T-helper 1 cell treated with Interleukin-12 subunit alpha and Interleukin-12 subunit beta and Interleukin-4 antibody, amounts not matched to agents 30 μg/mL and 1 μg/mL, for 36 hours (primary cell): ENCODE data around the gene PARD3.
A peak's percentile ranks its signal among the peaks of the same experiment; 100 is the strongest.

Experiments used
- H3K27ac Mint-ChIP-seq: one replicate; pipeline ENCODE4 v1.8.0; 2021; ENCODE audit warnings: mild to moderate bottlenecking, mixed read lengths
- H3K27me3 Mint-ChIP-seq: one replicate; pipeline ENCODE4 v1.8.0; 2021; ENCODE audit warnings: low read depth, mixed read lengths
- H3K36me3 Mint-ChIP-seq: one replicate; pipeline ENCODE4 v1.8.0; 2021; ENCODE audit warnings: low read depth, mixed read lengths
- H3K4me1 Mint-ChIP-seq: one replicate; pipeline ENCODE4 v1.8.0; 2021; ENCODE audit warnings: low read depth, mixed read lengths
- H3K4me3 Mint-ChIP-seq: one replicate; pipeline ENCODE4 v1.8.0; 2021; ENCODE audit warnings: mild to moderate bottlenecking, moderate library complexity, mixed read lengths
- H3K9me3 Mint-ChIP-seq: one replicate; pipeline ENCODE4 v1.8.0; 2021; ENCODE audit warnings: mixed read lengths

The PARD3 gene

DNA sequence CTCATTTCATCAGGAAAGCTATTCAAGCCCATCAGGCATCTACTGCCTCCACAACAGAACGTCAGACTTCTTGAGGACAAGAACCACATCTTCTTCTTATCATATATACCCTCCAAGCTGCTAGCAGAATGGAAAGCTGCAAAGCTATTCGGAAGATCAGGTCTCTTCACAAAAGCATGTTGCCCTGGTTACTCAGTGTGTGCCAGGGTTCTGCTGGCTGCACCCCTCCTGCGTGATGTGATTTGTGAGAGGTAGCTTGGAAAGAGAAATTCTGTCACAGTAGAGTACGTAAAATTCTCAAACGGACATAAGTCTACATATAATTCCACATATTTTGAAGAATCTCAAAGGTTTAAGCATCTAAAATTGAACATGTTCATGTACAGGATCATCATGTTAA lies 681.7 kb downstream of the PARD3 start:
- no peaks in the 10 kb centered on the region for H3K4me1 Mint-ChIP-seq
- H3K27ac Mint-ChIP-seq: no peak overlapping the region
- H3K36me3 Mint-ChIP-seq: no peaks in the 10 kb centered on the region
- peaks cover 7% of the 10 kb centered on the region for H3K9me3 Mint-ChIP-seq
- H3K27me3 Mint-ChIP-seq: peaks cover 8% of the 10 kb centered on the region
- H3K4me3 Mint-ChIP-seq: no peak overlapping the region

DNA sequence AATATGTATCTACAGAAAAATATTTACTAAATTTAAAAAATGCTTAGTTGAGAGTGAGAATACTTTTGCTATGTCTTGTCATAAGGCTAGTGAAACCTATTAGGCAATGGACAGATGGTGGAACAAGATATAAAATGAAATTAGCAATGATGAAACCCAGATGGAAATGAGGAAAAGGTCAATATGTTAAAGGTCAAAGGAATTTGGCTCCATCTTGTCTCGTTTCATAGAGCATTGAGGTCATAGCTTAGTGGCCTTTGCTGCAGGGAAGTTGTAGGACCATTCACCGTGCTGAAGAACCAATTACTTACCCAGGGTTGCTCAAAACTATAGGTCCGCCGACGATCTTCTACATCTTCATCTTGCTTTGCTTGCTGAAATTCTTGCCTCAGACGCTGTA lies 683.9 kb downstream of the PARD3 start:
- H3K9me3 Mint-ChIP-seq: peaks cover 7% of the 10 kb centered on the region
- no peaks in the 10 kb centered on the region for H3K36me3 Mint-ChIP-seq

DNA sequence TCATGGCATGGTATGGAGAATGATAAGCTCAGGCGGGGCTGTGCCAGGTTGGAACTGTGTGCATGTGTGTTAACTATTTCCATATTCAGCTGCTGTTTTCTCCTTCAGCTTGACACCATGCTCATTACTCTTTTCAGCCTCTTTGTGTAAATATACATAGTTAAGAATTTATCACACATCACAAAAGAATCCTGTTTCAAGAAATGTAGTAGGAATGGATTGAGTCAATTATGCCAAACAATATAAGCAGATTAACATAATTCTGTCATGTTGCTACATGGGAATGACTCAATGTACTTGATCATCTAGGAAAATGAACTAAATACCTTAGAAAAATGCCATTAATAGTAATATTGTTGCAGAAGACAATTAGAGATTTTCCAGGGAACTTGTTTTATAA lies 687.4 kb downstream of the PARD3 start:
- Mint-ChIP-seq H3K27me3 (no peaks in the 10 kb centered on the region), H3K4me3 (no peak overlapping the region), H3K4me1 (peaks cover 3% of the 10 kb centered on the region), H3K36me3 (no peaks in the 10 kb centered on the region), H3K9me3 (peaks cover 7% of the 10 kb centered on the region), H3K27ac (no peak overlapping the region)

More for the DNA sequence above, 683.9 kb downstream of the PARD3 start:
- H3K4me3 Mint-ChIP-seq: no peak overlapping the region
- no peaks in the 10 kb centered on the region for H3K4me1 Mint-ChIP-seq
- H3K27ac Mint-ChIP-seq: no peak overlapping the region
- H3K27me3 Mint-ChIP-seq: peaks cover 8% of the 10 kb centered on the region

DNA sequence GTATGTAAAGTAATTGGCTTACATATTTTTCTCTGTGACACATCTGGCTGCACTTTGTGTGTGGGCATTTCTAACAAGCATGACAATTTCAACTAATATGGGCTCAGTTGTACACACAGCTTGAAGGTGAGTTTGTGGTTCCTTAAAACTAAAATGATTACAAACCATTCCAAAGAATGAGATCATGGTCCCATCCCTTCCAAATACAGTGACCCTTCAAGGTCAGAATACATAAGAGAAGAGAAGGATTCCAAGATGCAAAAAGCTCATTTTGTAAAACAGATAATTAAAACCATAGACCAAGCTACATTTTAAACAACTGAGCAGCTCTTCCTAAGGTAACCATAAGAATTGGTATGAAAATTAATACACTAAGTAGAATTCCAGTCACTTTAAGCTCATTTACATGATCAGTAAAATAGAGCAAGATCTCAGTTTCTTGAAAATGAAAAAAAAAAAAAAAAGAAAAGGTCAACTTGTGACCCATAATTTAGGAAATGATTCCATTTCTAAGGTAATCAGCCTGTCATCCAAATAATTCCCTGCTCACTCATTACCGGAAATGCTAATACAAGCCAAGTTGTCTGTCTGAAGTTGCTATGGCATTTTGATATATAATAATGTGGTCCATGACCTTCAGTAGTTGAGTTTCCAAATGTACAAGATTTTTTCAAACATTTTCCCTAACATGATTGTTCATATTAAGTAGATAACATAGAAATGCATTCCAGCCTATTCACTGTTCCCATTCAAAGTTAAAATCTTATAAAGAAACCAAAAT lies 688.5 kb downstream of the PARD3 start:
- Mint-ChIP-seq H3K27ac (no peak overlapping the region), H3K27me3 (no peaks in the 10 kb centered on the region), H3K4me3 (no peak overlapping the region), H3K4me1 (peaks cover 14% of the 10 kb centered on the region), H3K36me3 (no peaks in the 10 kb centered on the region), H3K9me3 (peaks cover 7% of the 10 kb centered on the region)

DNA sequence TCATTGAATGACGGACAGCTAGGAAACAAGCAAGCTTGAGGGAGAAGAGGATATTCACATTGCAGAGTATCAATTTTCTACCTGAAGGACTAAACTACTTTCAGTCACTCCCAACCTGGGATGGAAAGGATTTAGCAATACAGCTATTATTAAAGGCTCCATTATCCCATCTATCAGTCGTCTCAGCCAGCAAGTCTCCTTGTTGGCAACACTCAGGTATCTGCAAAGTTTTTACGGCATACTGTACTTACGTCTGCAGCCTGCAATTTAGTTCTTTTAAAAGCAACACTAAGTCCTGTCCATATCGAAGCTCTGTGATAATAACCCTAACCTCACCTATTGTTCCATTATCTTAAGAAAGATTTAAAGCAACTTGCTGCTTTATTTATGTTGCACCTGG lies 689.4 kb downstream of the PARD3 start:
- Mint-ChIP-seq H3K27me3 (no peaks in the 10 kb centered on the region), H3K4me1 (peaks cover 20% of the 10 kb centered on the region), H3K27ac (no peak overlapping the region), H3K36me3 (no peaks in the 10 kb centered on the region), H3K4me3 (no peak overlapping the region), H3K9me3 (peaks cover 7% of the 10 kb centered on the region)

DNA sequence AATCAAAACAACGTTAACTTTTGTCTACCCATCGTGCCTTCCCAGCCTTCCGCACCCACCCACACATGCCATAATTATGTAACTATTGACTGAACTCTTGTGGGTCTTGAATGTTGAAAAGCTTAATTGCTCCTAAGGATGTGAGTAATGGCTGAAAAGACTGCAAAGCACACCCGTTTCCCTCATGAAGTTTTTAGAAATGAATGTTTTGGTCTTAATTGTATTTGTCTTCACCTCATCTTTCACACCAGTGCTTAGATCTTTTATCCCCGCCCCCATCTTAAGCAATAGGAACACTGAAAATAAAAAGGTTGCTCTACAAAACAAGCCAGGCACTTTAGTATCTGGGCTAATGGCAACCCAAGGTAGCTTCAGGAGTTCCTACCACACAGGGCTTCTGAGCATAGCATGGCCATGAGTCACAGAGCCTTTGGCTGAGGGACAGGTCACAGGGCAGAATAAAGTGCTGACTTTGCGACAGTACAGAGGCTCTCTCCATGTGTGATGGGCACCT lies 690.5 kb downstream of the PARD3 start:
- Mint-ChIP-seq H3K27ac (no peak overlapping the region), H3K9me3 (no peaks in the 10 kb centered on the region), H3K36me3 (no peaks in the 10 kb centered on the region), H3K27me3 (no peaks in the 10 kb centered on the region), H3K4me1 (peaks cover 20% of the 10 kb centered on the region), H3K4me3 (no peak overlapping the region)

DNA sequence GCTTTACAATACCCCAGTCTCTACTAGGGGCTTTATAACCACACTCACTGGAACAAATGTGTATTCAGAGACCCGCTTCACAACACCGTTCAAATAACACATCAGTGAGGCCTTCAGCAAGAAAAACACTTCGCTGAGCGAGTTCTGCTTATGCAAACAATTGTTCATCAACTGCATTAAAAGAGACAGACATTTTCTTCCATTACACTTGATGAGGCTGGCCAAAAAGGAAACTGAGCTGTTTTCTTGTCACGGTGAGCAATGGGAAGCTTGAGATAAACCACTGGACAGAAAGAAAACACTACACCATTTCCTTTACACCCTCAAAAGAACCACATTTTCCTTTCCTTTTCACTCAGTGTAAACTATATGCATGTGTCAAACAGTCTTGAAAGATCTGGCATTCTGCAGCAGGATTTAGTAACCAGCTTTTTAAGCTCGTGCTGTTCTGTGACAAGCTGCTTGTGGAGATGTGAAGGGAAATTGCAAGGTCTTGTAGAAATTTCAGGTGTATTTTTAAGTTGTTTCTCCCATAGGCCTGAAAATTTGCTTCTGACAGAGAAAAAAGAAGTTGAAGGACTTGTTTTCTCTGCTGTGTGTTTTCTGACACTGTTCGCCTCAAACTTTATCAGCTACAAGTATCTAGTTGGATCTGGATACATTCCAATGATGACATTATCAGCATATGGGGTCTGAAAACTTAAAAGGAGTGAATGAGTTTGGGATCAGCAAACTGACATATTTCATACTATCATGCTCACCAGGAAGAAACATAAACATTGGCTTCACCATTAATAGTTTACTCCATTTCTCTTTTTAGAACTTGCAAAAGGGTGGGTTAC lies 693.1 kb downstream of the PARD3 start:
- Mint-ChIP-seq H3K36me3 (no peaks in the 10 kb centered on the region), H3K27me3 (no peaks in the 10 kb centered on the region), H3K27ac (peak overlapping the region; percentile 62), H3K4me3 (peak overlapping the region; percentile 39), H3K4me1 (peaks cover 20% of the 10 kb centered on the region), H3K9me3 (no peaks in the 10 kb centered on the region)

DNA sequence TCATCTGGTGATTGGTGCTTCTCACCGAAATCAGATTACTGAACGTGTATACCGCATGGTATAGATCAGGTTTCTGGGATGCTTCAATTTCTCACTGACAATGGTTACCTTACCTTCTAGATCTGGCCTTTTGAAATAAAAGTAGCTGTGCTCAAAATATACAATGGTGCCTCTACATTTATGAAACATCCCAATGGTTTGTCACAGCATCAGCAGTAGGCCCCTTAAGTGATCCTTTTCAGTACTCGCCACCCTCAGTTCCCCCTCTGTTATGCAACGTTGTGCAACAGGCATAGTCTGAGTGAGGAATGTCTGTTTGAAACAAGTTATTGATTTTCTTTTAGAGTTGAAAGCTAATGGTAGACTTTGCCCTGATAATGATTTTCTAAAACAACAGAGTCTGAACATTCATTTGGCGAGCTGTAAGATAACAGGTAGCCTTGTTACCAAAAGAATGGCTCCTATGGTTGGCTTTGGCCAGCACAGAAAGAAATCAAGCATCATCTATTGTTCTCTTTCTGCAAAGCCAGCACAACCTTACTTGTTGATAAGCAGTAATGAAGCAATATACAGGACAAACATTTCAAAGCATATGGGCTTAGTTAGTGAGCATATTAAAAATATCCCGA lies 693.9 kb downstream of the PARD3 start:
- Mint-ChIP-seq H3K27me3 (no peaks in the 10 kb centered on the region), H3K9me3 (no peaks in the 10 kb centered on the region), H3K36me3 (no peaks in the 10 kb centered on the region), H3K27ac (peak overlapping the region; percentile 36), H3K4me1 (peaks cover 20% of the 10 kb centered on the region), H3K4me3 (no peak overlapping the region)

DNA sequence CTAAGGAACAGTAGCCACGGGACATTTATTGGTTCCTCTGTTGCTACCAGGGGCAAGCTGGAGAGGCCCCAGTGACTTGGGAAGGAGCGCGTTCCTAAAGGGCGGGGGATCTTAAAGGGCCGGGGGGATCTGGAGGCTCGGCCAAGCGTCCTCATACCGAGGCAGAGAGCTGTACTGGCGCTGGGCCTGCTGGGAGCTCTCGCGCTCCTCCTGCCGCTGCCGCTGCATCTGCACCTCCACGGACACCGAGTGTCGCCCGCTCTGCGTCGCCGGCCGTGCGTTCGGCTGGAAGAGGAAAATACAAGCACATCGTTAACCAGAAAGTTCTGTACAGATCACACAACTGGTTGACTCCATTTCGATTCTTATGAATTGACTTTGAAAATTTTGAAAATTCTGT lies 695.6 kb downstream of the PARD3 start:
- Mint-ChIP-seq H3K4me3 (no peak overlapping the region), H3K9me3 (no peaks in the 10 kb centered on the region), H3K27me3 (no peaks in the 10 kb centered on the region), H3K36me3 (no peaks in the 10 kb centered on the region), H3K27ac (no peak overlapping the region), H3K4me1 (peaks cover 20% of the 10 kb centered on the region)

DNA sequence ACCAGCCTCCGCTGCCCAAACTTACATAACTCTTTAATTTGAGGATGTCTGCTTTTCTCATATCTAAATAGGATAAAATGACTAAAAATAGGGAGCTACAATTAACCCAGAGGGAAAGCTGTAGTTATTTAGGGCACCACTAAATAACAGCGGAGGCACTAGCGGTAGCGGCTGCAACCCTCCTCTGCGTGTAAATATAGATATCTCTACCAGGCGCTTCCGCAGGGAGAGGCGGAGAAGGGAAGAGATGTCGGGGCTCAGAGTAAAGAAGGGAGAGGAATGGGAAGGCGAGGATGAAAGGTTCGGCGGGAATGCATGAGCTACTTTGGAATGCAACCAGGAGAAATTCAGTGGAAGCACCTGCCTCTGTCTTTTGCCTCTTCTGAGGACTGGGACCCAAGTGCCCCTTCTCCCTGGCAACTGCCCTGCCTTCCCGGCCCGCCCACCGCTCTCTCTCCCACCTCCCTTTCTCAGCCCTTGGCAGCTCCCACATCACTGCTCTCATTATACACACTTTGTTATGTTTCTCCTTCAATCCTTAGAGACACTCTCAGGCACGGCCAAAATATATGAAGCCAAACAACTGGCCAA lies 698.3 kb downstream of the PARD3 start:
- H3K27ac Mint-ChIP-seq: no peak overlapping the region
- no peaks in the 10 kb centered on the region for H3K36me3 Mint-ChIP-seq
- no peak overlapping the region for H3K4me3 Mint-ChIP-seq
- H3K4me1 Mint-ChIP-seq: peaks cover 7% of the 10 kb centered on the region
- H3K9me3 Mint-ChIP-seq: no peaks in the 10 kb centered on the region
- no peaks in the 10 kb centered on the region for H3K27me3 Mint-ChIP-seq

DNA sequence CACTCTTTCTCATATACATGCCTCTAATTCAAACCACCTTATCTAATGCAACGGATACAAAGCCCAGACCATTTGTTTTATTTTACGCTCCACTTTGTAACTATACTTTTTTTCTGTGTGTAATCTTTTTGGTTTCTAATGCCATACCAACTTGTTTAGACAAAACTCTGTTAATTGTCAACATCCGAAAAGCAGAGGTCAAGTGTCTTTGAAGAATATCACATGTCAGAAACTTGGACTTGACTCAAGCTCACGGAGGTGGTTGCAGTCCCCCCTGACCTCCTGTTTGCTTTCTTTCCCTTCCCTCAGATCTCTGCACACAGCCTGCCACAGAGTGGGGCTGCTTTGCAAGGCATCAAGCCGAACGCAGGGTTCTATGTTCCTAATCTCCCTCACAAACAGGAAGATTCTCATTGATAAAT lies 698.9 kb downstream of the PARD3 start:
- no peaks in the 10 kb centered on the region for H3K9me3 Mint-ChIP-seq
- no peaks in the 10 kb centered on the region for H3K27me3 Mint-ChIP-seq
- H3K27ac Mint-ChIP-seq: no peak overlapping the region

DNA sequence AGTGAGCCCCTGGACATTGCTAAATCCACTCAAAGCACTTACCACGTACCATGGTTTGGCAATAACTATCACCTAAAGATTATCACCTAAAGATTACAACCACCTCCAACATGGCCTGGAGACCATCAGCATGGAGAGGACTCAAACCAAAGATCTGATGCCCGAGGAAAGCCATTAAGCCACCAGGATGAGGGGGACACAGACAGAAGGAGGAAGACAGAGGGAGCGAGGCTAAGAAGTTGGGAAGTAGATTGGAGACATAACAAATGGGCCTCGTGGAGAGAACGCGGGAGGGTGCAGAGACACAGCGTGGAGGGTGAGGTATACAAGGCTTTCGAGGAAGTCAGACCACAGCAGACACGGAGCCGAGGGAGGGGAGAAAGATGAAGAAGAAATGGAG lies 700.2 kb downstream of the PARD3 start:
- Mint-ChIP-seq H3K4me3 (no peak overlapping the region), H3K36me3 (no peaks in the 10 kb centered on the region), H3K27ac (no peak overlapping the region)

More for the DNA sequence above, 698.9 kb downstream of the PARD3 start:
- Mint-ChIP-seq H3K4me1 (peaks cover 2% of the 10 kb centered on the region), H3K4me3 (no peak overlapping the region), H3K36me3 (no peaks in the 10 kb centered on the region)

DNA sequence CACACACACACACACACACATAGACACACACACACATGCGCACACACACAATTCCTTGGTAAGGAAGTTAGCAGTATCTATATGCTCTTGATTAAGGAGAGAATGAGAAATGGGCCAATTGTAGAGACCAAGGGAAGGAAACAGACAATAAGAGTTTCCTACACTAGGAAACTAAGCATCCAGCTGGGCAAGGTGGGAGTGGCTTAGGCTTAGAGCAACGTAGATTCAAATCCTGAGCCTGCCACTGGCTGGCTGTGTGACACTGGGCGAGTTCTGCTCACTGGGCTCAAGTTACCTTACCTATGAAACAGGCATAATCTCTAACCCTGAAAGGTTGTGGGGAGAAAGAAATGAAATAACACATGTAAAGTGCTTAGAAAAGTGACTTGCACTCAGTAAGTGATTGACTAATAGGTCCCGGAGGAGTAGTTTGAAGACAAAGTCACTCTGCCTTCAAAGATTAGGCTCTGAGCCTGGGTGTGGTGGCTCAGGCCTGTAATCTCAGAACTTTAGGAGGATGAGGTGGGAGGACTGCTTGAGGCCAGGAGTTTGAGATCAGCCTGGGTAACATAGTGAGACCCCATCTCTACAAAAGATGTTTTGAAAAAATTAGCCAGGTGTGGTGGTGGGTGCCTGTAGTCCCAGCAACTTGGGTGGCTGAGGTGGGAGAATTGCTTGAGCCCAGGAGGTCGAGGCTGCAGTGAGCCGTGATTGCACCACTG lies 701.4 kb downstream of the PARD3 start:
- Mint-ChIP-seq H3K27me3 (no peaks in the 10 kb centered on the region), H3K36me3 (no peaks in the 10 kb centered on the region), H3K4me1 (no peaks in the 10 kb centered on the region), H3K4me3 (no peak overlapping the region), H3K27ac (no peak overlapping the region), H3K9me3 (no peaks in the 10 kb centered on the region)

More for the DNA sequence above, 700.2 kb downstream of the PARD3 start:
- no peaks in the 10 kb centered on the region for H3K4me1 Mint-ChIP-seq
- no peaks in the 10 kb centered on the region for H3K27me3 Mint-ChIP-seq
- H3K9me3 Mint-ChIP-seq: no peaks in the 10 kb centered on the region
